ENCODE data around the gene TOE1.

DNA sequence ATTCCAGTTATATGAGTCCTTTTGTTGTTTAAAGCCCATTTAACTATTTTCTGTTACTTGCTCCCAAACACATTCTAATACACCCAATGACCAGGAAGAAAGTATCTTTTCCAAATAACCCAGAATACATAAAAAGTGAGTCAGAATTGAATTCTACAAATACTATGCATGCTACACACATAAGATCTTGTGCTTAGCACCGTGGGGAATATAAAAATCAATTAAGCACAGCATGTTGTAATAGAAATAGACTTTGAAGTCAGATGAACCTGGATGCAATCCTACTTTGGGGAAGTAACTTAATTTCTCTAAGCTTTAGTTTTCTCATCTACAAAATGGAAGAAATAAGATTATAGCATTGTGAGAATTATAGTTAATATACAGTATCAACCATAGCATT is 40.8 kb downstream of the TOE1 start:
- TF ChIP-seq, protein P1, sequence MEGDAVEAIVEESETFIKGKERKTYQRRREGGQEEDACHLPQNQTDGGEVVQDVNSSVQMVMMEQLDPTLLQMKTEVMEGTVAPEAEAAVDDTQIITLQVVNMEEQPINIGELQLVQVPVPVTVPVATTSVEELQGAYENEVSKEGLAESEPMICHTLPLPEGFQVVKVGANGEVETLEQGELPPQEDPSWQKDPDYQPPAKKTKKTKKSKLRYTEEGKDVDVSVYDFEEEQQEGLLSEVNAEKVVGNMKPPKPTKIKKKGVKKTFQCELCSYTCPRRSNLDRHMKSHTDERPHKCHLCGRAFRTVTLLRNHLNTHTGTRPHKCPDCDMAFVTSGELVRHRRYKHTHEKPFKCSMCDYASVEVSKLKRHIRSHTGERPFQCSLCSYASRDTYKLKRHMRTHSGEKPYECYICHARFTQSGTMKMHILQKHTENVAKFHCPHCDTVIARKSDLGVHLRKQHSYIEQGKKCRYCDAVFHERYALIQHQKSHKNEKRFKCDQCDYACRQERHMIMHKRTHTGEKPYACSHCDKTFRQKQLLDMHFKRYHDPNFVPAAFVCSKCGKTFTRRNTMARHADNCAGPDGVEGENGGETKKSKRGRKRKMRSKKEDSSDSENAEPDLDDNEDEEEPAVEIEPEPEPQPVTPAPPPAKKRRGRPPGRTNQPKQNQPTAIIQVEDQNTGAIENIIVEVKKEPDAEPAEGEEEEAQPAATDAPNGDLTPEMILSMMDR (conservative IDR thresholded peaks at IDR 0.05; ENCODE audit: low read length): no peak
- no peak for TF ChIP-seq EZH2phosphoT487 (IDR thresholded peaks at IDR 0.05; ENCODE audit: borderline replicate concordance, low read depth, low read length)

Measured in OCI-LY7 (cell line).